HepG2 (cell line): ENCODE results near the gene DEDD2. TPM values are rescaled to one million over a fixed set of nuclear protein-coding genes. Genes with fewer than 3 reads are reported as not detected.

ENCODE experiments used
- ATF1 ChIP-seq: IDR thresholded peaks from 2 replicates; pipeline ENCODE4 v1.6.1; 2016; ENCODE audit warnings: mild to moderate bottlenecking, control low read depth
- DR1 ChIP-seq: sonication (generic); formaldehyde crosslinking; IDR thresholded peaks from 2 replicates; pipeline ENCODE4 v1.8.0; 2021; ENCODE audit warnings: mild to moderate bottlenecking, missing genetic modification reagents, inconsistent platforms
- FOSL1 ChIP-seq: sonication (generic); formaldehyde crosslinking; IDR thresholded peaks from 2 replicates; pipeline ENCODE4 v1.9.0; 2021; ENCODE audit warnings: missing genetic modification reagents, borderline replicate concordance
- GLMP ChIP-seq: sonication (generic); formaldehyde crosslinking; IDR thresholded peaks from 2 replicates; pipeline ENCODE4 v1.9.0; 2021; ENCODE audit warnings: missing genetic modification reagents, mild to moderate bottlenecking, borderline replicate concordance
- IRF9 ChIP-seq: sonication (generic); formaldehyde crosslinking; IDR thresholded peaks from 2 replicates; pipeline ENCODE4 v1.8.0; 2022; ENCODE audit warnings: missing genetic modification reagents, mild to moderate bottlenecking, borderline replicate concordance
- KDM2A ChIP-seq: sonication (generic); formaldehyde crosslinking; IDR thresholded peaks from 2 replicates; pipeline ENCODE4 v1.4.0; 2020; ENCODE audit warnings: low read depth, missing genetic modification reagents, borderline replicate concordance
- NFAT5 ChIP-seq: sonication (generic); formaldehyde crosslinking; IDR thresholded peaks from 2 replicates; pipeline ENCODE4 v1.4.0; 2020; ENCODE audit warnings: missing genetic modification reagents
- PAF1 ChIP-seq: IDR thresholded peaks from 2 replicates; pipeline ENCODE4 v1.6.1; 2016; ENCODE audit warnings: missing genetic modification reagents, missing compliant biosample characterization
- SMAD3 ChIP-seq: sonication (generic); formaldehyde crosslinking; IDR thresholded peaks from 2 replicates; pipeline ENCODE4 v1.4.0; 2020; ENCODE audit warnings: missing genetic modification reagents
- TFAP4 ChIP-seq: sonication (generic); IDR thresholded peaks from 2 replicates; pipeline ENCODE4 v1.6.1; 2016; ENCODE audit warnings: low read depth, borderline replicate concordance
- ZEB1 ChIP-seq: IDR thresholded peaks from 2 replicates; pipeline ENCODE4 v1.6.1; 2012; ENCODE audit warnings: mild to moderate bottlenecking, low read depth, inconsistent platforms; ENCODE audit not compliant: insufficient replicate concordance
- ZNF12 ChIP-seq: sonication (generic); formaldehyde crosslinking; IDR thresholded peaks from 2 replicates; pipeline ENCODE4 v1.5.0; 2020; ENCODE audit warnings: missing genetic modification reagents
- ZNF264 ChIP-seq: sonication (generic); formaldehyde crosslinking; IDR thresholded peaks from 2 replicates; pipeline ENCODE4 v1.4.0; 2020; ENCODE audit warnings: missing genetic modification reagents
- ZNF512B ChIP-seq: sonication (generic); formaldehyde crosslinking; IDR thresholded peaks from 2 replicates; pipeline ENCODE4 v1.5.1; 2020; ENCODE audit warnings: missing genetic modification reagents, mild to moderate bottlenecking, borderline replicate concordance
- ZNF816 ChIP-seq: sonication (generic); formaldehyde crosslinking; IDR thresholded peaks from 2 replicates; pipeline ENCODE4 v1.8.0; 2022; ENCODE audit warnings: missing genetic modification reagents, mild to moderate bottlenecking, borderline replicate concordance
- polyA plus RNA-seq, 8 experiments: library from polyadenylated mRNA; depleted of rRNA in 3 of 8; stranded (reverse) in 7 of 8; unstranded in 1 of 8; fragments of >200 nt; fragmentation: Illumina TruSeq in 4 of 8; extraction: Trizol in 4 of 8; gene quantifications; 2 replicates each; pipeline versions ENCODE4 v1.2.1 to v1.2.3, GENCODE V29; 2011 to 2016; ENCODE audit warnings: low read depth in 4 of 8, missing spikeins in 1 of 8, mixed read lengths in 1 of 8; ENCODE audit not compliant: insufficient read depth in 1 of 8
- total RNA-seq, 5 experiments: library from RNA; depleted of rRNA; stranded (reverse); fragments of >200 nt; fragmentation: Illumina TruSeq; extraction: Trizol; gene quantifications; 2 replicates each; pipeline ENCODE4 v1.2.3, GENCODE V29; 2016; ENCODE audit warnings: low read depth in 1 of 5

Gene DEDD2
- total and polyA plus RNA-seq, 2 of the 13 experiments (the other 11 are each of a cell fraction or from before 2014, with no cell fraction given): 19.2 to 24.7 TPM

- TF ChIP-seq ZNF512B (CRISPR knock-in tag) (no peak), GLMP (no peak), ZNF816 (CRISPR knock-in tag) (no peak), ZEB1 (no peak), NFAT5 (CRISPR knock-in tag) (no peak), IRF9 (no peak), TFAP4 (no peak), ZNF264 (CRISPR knock-in tag) (no peak), PAF1 (CRISPR knock-in tag) (peak; percentile 80; the same call in 1 of the 2 replicates), SMAD3 (CRISPR knock-in tag) (no peak), DR1 (CRISPR knock-in tag) (no peak), ATF1 (CRISPR knock-in tag) (no peak), ZNF12 (CRISPR knock-in tag) (no peak), KDM2A (CRISPR knock-in tag) (peak; percentile 11; the same call in 1 of the 2 replicates), FOSL1 (no peak)
Measured at GRCh38 chr19:42248270-42249148, 31.0 kb upstream of the DEDD2 start (continued).
